Measurements from ENCODE around the gene C16orf92. TPM values are rescaled to one million over a fixed set of nuclear protein-coding genes. Genes with fewer than 3 reads are reported as not detected.

The C16orf92 gene
- polyA plus RNA-seq, 1 donor from 2014 or later = not detected

GRCh38 chr16:29984137-29984763, 38.7 kb upstream of the C16orf92 start:
- Histone ChIP-seq H3K79me2 (replicated peaks; ENCODE audit: insufficient read depth, low read length) (no peaks in the 10 kb centered on the region), H3K4me2 (ENCODE audit: low read length) (no peak overlapping the region), H4K20me1 (ENCODE audit: insufficient read depth) (no peaks in the 10 kb centered on the region), H3K9me2 (ENCODE audit: insufficient read depth, low read length) (no peaks in the 10 kb centered on the region), H3K27ac (ENCODE audit: low read length) (no peak overlapping the region), H2AFZ (ENCODE audit: low read depth, low read length) (no peak overlapping the region), H3K4me3 (ENCODE audit: low read length) (no peak overlapping the region), H3F3A (ENCODE audit: insufficient read depth, low read length, poor library complexity, severe bottlenecking) (no peaks in the 10 kb centered on the region), H3K9ac (ENCODE audit: low read length) (no peak overlapping the region), H3K36me3 (ENCODE audit: insufficient read depth, low read length) (no peaks in the 10 kb centered on the region), H3K9me3 (ENCODE audit: low read length) (no peaks in the 10 kb centered on the region), H3K27me3 (ENCODE audit: insufficient read depth, low read depth, low read length) (no peaks in the 10 kb centered on the region)
- TF ChIP-seq EP300 (conservative IDR thresholded peaks at IDR 0.05; ENCODE audit: poor library complexity, severe bottlenecking) (no peak), REST (IDR thresholded peaks at IDR 0.05; ENCODE audit: borderline replicate concordance) (no peak), CTCF (IDR thresholded peaks at IDR 0.05; ENCODE audit: poor library complexity, severe bottlenecking) (no peak), EZH2 (IDR thresholded peaks at IDR 0.05; ENCODE audit: borderline replicate concordance, insufficient read depth, low read length, poor library complexity, severe bottlenecking) (no peak), MXI1 (conservative IDR thresholded peaks at IDR 0.05; ENCODE audit: poor library complexity, severe bottlenecking) (no peak), TAF1 (IDR thresholded peaks at IDR 0.05; ENCODE audit: low read depth) (no peak), SMC3 (conservative IDR thresholded peaks at IDR 0.05; ENCODE audit: poor library complexity) (no peak), POLR2AphosphoS5 (IDR thresholded peaks at IDR 0.05) (no peak), RAD21 (conservative IDR thresholded peaks at IDR 0.05) (no peak)

- no peaks in the 10 kb centered on the region for H4K20me1 ChIP-seq (ENCODE audit: insufficient read depth)
- TF ChIP-seq REST (IDR thresholded peaks at IDR 0.05; ENCODE audit: borderline replicate concordance) (no peak), CTCF (IDR thresholded peaks at IDR 0.05; ENCODE audit: poor library complexity, severe bottlenecking) (no peak), MXI1 (conservative IDR thresholded peaks at IDR 0.05; ENCODE audit: poor library complexity, severe bottlenecking) (no peak), SMC3 (conservative IDR thresholded peaks at IDR 0.05; ENCODE audit: poor library complexity) (no peak), POLR2AphosphoS5 (IDR thresholded peaks at IDR 0.05) (no peak), TAF1 (IDR thresholded peaks at IDR 0.05; ENCODE audit: low read depth) (no peak), RAD21 (conservative IDR thresholded peaks at IDR 0.05) (no peak), EP300 (conservative IDR thresholded peaks at IDR 0.05; ENCODE audit: poor library complexity, severe bottlenecking) (no peak), EZH2 (IDR thresholded peaks at IDR 0.05; ENCODE audit: borderline replicate concordance, insufficient read depth, low read length, poor library complexity, severe bottlenecking) (no peak)
- H3K27ac ChIP-seq (ENCODE audit: low read length) = no peak overlapping the region
- no peaks in the 10 kb centered on the region for H3K79me2 ChIP-seq (replicated peaks; ENCODE audit: insufficient read depth, low read length)
- H3F3A ChIP-seq (ENCODE audit: insufficient read depth, low read length, poor library complexity, severe bottlenecking) = no peaks in the 10 kb centered on the region
- H2AFZ ChIP-seq (ENCODE audit: low read depth, low read length) = no peak overlapping the region
- no peak overlapping the region for H3K4me3 ChIP-seq (ENCODE audit: low read length)
- H3K9ac ChIP-seq (ENCODE audit: low read length) = no peak overlapping the region
- no peaks in the 10 kb centered on the region for H3K9me3 ChIP-seq (ENCODE audit: low read length)
- no peaks in the 10 kb centered on the region for H3K36me3 ChIP-seq (ENCODE audit: insufficient read depth, low read length)
- no peaks in the 10 kb centered on the region for H3K9me2 ChIP-seq (ENCODE audit: insufficient read depth, low read length)
- no peaks in the 10 kb centered on the region for H3K27me3 ChIP-seq (ENCODE audit: insufficient read depth, low read depth, low read length)
- no peak overlapping the region for H3K4me2 ChIP-seq (ENCODE audit: low read length)
These were observed 38.2 kb upstream of the C16orf92 start for GRCh38 chr16:29984764-29985147.
